Measurements from ENCODE around the gene NRDE2. TPM values are rescaled to one million over a fixed set of nuclear protein-coding genes. Genes with fewer than 3 reads are reported as not detected.

The NRDE2 gene
- total RNA-seq, 4 donors from 2014 or later, result 7.8 to 28.0 (median 11.2) TPM

DNA sequence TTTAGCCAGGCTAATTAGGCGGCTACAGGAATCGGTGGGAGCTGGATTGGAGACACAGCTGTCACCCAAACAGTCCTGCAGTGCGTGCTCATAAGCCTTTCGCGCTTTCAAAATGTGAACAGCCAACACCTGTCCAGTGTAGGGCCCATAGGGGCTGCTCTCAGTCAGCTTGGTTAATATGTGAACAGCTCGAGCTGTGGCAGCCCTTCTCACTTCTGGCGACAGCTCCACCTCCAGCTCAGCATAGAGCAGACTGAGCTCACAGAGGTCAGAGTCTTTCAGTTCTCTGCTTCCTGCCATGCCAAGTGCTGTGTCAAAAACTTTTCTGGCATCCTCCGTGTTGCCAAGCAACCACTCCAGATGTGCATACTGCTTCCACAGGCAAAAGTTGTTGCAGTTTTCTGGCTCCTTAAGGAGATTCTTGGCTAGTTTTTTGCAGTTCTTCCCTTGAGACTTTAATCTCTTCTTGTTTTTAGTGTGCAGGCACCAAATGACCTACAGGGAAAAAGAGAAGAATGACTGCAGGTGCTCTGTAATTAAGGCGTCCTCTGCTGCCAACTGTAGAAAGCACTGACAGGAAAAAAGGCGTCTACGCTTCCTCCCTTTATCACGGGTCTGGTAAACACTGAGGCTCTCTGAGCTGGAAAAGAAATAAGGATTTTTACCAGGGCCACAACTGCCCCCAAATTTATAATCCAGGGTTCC is 42.9 kb downstream of the NRDE2 start:
- H3K27me3 ChIP-seq, result no peaks in the 10 kb centered on the region
- no peak overlapping the region for H3K27ac ChIP-seq
- no peaks in the 10 kb centered on the region for H3K9me3 ChIP-seq
- peaks cover 0 to 19% (median 0%) of the 10 kb centered on the region in 3 donors for H3K4me1 ChIP-seq
- TF ChIP-seq, protein P1, sequence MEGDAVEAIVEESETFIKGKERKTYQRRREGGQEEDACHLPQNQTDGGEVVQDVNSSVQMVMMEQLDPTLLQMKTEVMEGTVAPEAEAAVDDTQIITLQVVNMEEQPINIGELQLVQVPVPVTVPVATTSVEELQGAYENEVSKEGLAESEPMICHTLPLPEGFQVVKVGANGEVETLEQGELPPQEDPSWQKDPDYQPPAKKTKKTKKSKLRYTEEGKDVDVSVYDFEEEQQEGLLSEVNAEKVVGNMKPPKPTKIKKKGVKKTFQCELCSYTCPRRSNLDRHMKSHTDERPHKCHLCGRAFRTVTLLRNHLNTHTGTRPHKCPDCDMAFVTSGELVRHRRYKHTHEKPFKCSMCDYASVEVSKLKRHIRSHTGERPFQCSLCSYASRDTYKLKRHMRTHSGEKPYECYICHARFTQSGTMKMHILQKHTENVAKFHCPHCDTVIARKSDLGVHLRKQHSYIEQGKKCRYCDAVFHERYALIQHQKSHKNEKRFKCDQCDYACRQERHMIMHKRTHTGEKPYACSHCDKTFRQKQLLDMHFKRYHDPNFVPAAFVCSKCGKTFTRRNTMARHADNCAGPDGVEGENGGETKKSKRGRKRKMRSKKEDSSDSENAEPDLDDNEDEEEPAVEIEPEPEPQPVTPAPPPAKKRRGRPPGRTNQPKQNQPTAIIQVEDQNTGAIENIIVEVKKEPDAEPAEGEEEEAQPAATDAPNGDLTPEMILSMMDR (IDR thresholded peaks at IDR 0.05), result no peak
- TF ChIP-seq EP300 (IDR thresholded peaks at IDR 0.05), result no peak
- TF ChIP-seq POLR2A (IDR thresholded peaks at IDR 0.05), result no peak
- peak; percentile 15 for TF ChIP-seq POLR2AphosphoS5 (IDR thresholded peaks at IDR 0.05)
- no peak overlapping the region for H3K4me3 ChIP-seq
- H3K36me3 ChIP-seq, result peaks cover 0 to 94% of the 10 kb centered on the region in 2 donors
- ATAC-seq, result no peak
- 30 to 44% methylated on average over 5 to 6 of the region's 12 CpGs for WGBS, 2 donors (ENCODE audit: low coverage in 1 of 2)

DNA sequence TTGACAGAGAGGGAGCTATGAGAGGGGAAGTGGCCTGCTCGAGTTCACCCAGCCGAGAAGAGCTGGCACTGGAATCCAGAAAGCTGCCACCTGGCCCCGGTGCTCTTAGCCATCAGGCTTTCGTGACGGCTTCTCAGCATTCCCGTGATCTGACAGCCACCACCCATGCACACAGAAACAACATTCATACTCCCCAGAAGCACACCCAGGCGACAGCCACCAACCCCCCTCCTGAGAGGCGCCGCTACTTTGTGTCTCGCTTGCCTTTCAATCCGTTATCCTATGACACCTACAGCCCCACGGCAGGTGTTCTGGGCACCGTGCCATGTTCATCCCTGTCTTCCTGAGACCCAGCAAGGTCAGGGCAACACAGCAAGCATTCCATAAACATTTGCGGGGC is 44.0 kb downstream of the NRDE2 start:
- no peak for TF ChIP-seq EP300 (IDR thresholded peaks at IDR 0.05)
- TF ChIP-seq POLR2AphosphoS5 (IDR thresholded peaks at IDR 0.05), result no peak
- no peak for TF ChIP-seq POLR2A (IDR thresholded peaks at IDR 0.05)
- TF ChIP-seq, protein P1 (IDR thresholded peaks at IDR 0.05), result no peak
- peaks cover 0 to 19% (median 0%) of the 10 kb centered on the region in 3 donors for H3K4me1 ChIP-seq
- H3K9me3 ChIP-seq, result no peaks in the 10 kb centered on the region
- 70 to 74% methylated on average over 4 to 6 of the region's 14 CpGs for WGBS, 2 donors (ENCODE audit: low coverage in 1 of 2)
- H3K4me3 ChIP-seq, result no peak overlapping the region
- peaks cover 0 to 96% of the 10 kb centered on the region in 2 donors for H3K36me3 ChIP-seq
- ATAC-seq, result no peak
- no peak overlapping the region for H3K27ac ChIP-seq
- no peaks in the 10 kb centered on the region for H3K27me3 ChIP-seq

DNA sequence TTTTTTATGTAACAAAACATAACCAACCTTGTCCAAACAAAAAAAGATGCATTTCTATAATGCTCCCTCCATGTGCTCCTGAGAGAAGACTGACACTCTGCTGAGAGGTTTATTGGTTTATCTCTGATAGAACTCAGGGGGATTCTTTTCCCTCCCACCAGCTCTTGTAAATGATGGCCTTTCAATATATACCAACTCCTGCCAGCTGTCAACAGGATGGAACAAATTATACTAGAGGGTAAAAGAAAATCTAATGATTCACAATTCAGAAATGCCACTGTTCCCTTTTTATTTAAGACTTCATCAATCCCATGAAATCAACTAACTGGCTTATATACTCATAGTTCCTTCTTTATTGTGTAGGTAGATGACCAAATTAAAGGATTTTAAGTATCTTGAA is 50.0 kb downstream of the NRDE2 start:
- TF ChIP-seq POLR2A (IDR thresholded peaks at IDR 0.05) (no peak), POLR2AphosphoS5 (IDR thresholded peaks at IDR 0.05) (no peak), EP300 (IDR thresholded peaks at IDR 0.05) (no peak)
- TF ChIP-seq, protein P1 (IDR thresholded peaks at IDR 0.05), result no peak

DNA sequence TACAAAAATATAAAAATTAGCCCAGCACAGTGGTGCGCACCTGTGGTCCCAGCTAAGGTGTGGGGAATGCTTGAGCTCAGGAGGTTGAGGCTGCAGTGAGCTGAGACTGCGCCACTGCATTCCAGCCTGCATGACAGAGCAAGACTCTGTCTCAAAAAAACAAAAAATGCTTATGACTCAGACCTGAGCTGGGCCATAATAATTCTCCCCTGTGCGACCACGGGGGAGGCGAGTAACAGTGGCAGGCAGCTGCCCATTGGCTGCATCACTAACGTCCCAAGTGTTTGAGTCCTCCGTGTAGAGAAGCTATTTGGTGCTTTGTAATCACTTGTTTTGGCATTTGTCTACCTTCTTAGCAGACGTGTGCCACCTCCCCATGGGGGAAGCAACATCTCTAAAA is 50.5 kb downstream of the NRDE2 start:
- WGBS, 2 donors (ENCODE audit: low coverage in 1 of 2), result 64 to 78% methylated on average over 7 to 8 of the region's 8 CpGs
- TF ChIP-seq, protein P1 (IDR thresholded peaks at IDR 0.05), result no peak
- TF ChIP-seq POLR2AphosphoS5 (IDR thresholded peaks at IDR 0.05) (no peak), EP300 (IDR thresholded peaks at IDR 0.05) (no peak), POLR2A (IDR thresholded peaks at IDR 0.05) (no peak)
- Histone ChIP-seq H3K27me3 (no peaks in the 10 kb centered on the region), H3K4me1 (no peaks in the 10 kb centered on the region), H3K27ac (no peak overlapping the region), H3K36me3 (peaks cover 0 to 96% of the 10 kb centered on the region in 2 donors), H3K4me3 (no peak overlapping the region), H3K9me3 (no peaks in the 10 kb centered on the region)
- ATAC-seq, result no peak

More for the DNA sequence above, 50.0 kb downstream of the NRDE2 start:
- Histone ChIP-seq H3K27ac (no peak overlapping the region), H3K4me3 (no peak overlapping the region), H3K4me1 (no peaks in the 10 kb centered on the region), H3K27me3 (no peaks in the 10 kb centered on the region), H3K9me3 (no peaks in the 10 kb centered on the region), H3K36me3 (peaks cover 0 to 96% of the 10 kb centered on the region in 2 donors)
- no peak for ATAC-seq

DNA sequence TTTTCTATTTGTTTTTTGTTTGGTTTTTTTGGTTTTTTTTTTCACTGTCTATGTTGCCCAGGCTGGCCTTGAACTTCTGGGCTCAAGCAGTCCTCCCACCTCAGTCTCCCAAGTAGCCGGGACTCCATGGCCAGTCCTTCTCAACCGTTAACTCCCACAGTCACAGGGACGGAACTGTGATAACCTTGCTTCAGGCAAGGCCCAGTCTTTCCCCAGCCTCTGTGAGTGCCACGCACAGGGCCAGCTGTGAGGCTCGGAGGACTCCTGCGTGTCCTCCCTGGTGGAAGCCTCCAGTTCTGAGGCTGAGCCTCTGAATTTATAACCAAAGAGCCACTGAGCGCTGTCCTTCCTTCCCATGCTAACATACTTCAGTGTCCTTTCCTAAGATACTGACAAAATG is 51.6 kb downstream of the NRDE2 start:
- peaks cover 0 to 6% (median 0%) of the 10 kb centered on the region in 3 donors for H3K4me1 ChIP-seq
- 90 to 100% methylated on average over 2 to 4 of the region's 7 CpGs for WGBS, 2 donors (ENCODE audit: low coverage in 1 of 2)
- H3K27me3 ChIP-seq, result no peaks in the 10 kb centered on the region
- TF ChIP-seq EP300 (IDR thresholded peaks at IDR 0.05) (no peak), POLR2AphosphoS5 (IDR thresholded peaks at IDR 0.05) (no peak), POLR2A (IDR thresholded peaks at IDR 0.05) (no peak)
- TF ChIP-seq, protein P1 (IDR thresholded peaks at IDR 0.05), result no peak
- H3K4me3 ChIP-seq, result no peak overlapping the region
- no peaks in the 10 kb centered on the region for H3K9me3 ChIP-seq
- no peak overlapping the region for H3K27ac ChIP-seq
- no peak for ATAC-seq
- peaks cover 0 to 95% of the 10 kb centered on the region in 2 donors for H3K36me3 ChIP-seq

Measured in gastroesophageal sphincter (tissue), 4 donors.